Hematopoietic multipotent progenitor cell treated with erythropoietin and hydrocortisone succinate and interleukin-3 and kit ligand, for 8 days (in vitro differentiated cells): Measurements from ENCODE around the gene AGMAT.
"Not testable (repeated sequence)": the region's sequence is repeated elsewhere in the genome, so short reads cannot be mapped to it uniquely, and the experiment has no call there.

ENCODE experiments used
- DNase-seq: peaks from one replicate; pipeline ENCODE4 v3.0.0-alpha.2; 2015

AGMAT gene

DNA sequence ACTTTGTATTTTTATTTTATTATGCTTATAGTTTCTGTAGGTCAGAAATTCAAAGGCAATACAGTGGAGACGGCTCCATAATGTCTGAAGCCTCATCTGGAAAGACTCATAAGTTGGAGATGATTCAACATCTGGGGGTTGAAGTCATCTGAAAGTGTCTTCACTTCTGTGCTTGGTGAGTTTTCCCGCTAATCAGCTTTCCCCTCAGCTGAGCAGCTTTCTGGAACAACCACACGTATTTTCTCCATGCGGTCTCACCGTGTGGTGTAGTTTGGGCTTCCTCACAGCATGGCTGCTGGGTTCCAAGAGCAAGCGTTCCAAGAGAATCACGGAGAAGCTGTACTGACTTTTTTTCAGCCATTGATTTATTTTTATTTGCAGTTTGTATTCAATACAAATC, 24.8 kb upstream of the AGMAT start:
- no peak for DNase-seq

GRCh38 chr1:15605398-15606383, 20.8 kb upstream of the AGMAT start:
- DNase-seq: no peak

GRCh38 chr1:15604400-15604799, 19.5 kb upstream of the AGMAT start:
- not testable (repeated sequence) for DNase-seq

GRCh38 chr1:15603966-15604282, 19.1 kb upstream of the AGMAT start:
- DNase-seq: not testable (repeated sequence)

- peak; percentile 95 for DNase-seq
Measured at GRCh38 chr1:15603050-15603965, 18.5 kb upstream of the AGMAT start.

DNA sequence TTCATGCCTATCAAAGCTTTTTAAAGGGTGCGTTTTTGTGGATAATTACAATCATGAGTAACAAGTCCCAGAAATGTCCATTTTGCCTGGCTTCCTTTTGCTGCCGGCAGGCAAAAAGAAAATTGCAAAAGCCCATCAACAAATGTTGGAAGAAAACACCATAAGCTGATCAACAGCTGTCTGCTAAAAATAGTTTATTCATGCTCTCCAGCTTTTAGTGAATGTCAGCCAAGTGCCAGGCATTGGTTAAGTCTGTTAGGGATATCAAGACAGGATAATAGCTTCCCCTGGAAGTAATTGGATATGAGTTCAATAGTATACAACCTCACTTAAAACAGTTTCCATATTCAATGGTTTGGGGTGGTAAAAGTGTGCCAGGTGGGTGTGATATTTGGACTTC, 13.6 kb upstream of the AGMAT start:
- DNase-seq: no peak

DNA sequence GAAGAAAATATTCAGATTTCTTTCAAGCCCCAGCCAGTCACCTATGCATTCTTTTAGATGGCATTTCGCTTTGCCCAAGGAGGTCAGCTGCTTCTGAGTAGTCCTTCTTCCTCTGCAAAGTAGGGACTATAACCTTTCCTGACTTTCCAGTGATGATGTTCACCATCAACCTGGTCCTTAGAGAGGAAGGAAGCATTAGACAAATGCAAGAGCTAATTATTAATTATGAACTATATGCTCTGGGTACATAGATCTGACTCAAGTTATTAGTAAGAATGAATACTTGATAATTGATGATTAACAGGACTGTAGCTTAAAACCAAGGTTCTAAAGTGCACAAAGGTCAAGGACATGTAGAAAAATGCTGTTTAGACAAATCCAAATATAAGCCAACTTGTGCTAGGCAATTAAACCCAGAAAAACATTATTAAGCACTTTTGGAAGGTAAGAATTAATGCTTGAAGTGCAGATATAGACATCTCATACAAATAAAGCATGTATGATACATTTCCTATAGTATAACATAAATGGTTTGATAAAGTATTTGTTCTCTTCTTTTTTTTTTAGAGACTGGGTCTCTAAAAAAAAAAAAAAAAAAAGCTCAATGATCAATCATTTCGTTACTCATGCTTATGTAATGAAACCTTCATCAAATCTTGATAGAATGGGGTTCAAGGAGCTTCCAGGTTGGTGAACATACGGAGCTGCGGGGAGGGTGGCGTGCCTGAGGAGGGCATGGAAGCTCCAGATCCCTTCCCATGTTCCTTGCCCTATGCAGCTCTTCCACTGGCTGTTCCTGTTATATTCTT, 11.2 kb upstream of the AGMAT start:
- DNase-seq: no peak

GRCh38 chr1:15592285-15592684, 7.4 kb upstream of the AGMAT start:
- no peak for DNase-seq

DNA sequence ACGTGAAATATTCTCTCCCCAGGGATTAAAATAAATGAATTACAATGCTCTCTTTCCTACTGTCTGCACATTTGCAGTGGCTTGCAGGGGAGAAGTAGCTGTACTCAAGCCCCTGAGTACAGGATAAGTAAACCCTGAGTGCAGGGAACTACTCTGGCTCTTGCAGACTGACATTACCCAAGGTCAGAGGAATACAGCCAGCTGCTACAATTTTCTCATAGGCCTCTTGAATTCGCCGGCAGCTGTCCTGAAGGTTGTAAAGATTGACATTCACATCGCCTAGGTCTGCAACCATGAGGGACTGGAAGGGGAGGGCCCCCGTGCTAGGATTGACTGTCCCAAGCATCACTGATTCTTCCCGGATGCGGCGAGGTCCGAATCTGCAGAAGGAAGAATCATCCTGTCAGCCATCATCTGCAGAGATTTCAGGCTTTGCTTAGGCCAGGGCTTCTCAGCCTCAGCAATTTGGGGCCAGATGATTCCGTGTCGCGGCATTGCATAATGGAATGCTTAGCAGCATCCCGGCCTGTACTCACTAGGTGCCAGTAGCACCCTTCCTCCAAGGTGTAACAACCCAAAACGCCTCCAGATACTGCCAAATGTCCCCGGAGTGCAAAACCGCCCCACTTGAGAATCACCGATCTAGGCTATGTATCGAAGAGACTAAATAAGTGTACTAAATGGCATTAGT, 1.7 kb downstream of the AGMAT start:
- DNase-seq: no peak

DNA sequence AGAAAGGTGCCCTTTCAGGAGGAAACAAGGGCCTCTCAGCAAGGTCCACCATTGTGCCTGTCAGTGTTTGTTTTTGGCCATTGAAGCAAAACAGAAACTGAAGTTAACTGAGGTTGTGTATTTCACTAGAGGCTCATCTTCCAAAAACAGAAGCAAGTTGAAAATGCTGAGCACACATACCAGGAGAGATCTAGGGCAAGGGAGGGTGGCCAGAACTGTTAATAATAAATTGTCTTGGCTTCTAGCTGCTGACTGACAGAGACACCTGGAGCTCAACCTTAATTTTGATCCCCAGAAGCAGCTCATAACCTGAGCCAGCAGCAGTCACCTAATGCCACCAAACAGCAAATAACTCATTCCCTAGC, 5.2 kb downstream of the AGMAT start:
- no peak for DNase-seq

GRCh38 chr1:15578921-15579682, 5.7 kb downstream of the AGMAT start:
- DNase-seq: no peak

DNA sequence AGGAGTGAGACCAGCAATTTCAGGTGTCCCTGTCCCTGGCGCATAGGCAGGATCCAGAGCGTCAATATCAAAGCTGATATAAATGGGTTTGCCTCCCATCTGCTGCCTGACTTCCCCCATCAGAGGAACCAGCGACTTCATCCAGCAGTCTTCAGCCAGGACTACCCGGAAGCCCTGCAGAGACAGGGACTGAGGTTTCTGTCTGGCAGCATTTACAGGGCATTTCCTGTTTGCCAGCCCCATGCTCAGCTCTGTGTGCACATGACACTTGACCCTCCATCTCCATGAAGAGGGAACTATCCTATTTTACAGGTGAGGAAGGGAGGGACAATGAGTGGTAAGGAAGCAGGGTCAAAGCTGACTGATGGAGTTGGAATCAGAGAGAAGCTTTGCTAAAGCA, 7.2 kb downstream of the AGMAT start:
- no peak for DNase-seq

GRCh38 chr1:15575549-15576150, 9.2 kb downstream of the AGMAT start:
- DNase-seq: no peak

GRCh38 chr1:15574741-15575140, 10.1 kb downstream of the AGMAT start:
- DNase-seq: no peak

GRCh38 chr1:15573477-15573876, 11.4 kb downstream of the AGMAT start:
- DNase-seq: no peak

DNA sequence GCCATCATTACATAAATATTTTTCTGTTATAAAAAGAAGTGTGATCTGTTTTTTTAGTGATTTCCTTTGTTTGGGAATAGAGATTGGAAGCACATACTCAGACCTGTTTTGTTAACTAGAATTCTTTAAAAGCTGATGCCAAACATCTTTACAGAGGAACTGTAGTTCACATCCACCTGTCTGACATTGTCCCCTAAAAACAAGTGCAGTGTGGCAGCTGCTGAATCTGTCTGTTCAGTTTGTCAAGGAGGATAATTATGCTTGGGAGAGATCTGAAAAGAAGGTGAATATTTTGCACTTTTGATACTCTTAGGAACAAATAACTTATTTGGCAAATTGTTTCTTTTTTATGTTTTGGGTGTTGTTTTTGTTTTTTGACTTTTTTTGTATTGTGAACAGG, 13.6 kb downstream of the AGMAT start:
- no peak for DNase-seq

DNA sequence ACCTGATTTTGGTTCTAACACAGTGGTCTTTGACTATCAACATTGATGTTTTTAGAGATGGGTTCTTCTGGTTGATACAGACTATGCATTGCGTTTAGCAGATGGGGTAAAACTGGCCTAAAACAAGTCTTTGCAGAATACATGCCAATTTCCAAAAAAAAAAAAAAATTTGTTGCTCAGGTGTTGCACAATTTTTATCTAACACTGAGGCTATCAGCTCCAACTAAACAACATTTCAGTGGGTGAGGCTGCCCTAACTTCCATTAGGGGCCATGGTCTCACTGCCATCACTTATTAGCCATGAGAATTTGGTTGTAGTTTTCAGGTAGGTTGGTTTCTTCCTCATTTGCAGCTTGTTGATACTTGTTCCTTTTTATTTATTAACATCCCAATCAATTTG, 14.0 kb downstream of the AGMAT start:
- DNase-seq: no peak

GRCh38 chr1:15568387-15569073, 16.3 kb downstream of the AGMAT start:
- no peak for DNase-seq

DNA sequence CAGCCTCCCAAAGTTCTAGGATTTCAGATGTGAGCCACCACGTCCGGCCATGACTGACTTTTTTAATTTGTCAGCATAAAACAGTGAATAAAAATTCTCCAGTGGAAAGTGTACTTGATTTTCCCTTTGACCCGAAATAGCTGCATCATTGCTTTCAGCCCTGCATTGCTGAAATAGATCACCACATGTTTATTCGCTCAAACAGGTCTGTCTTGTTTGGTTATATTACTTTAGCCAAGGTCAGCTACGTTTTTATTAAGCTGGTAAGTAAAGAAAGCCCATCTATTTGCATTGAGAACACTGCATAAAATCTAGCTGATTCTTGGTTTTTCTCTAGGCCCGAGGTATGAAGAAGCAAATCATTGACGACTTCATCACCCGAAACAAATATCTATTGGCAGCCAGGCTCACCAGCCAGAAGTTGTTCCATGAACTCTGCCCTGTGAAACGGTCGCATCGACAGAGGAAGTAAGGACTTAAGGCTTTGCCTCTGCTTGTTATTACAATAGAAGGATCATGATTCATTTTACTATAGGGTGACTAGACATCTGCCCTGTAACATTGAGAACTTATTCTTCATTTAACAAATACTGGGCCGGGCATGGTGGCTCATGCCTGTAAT, 25.6 kb downstream of the AGMAT start:
- no peak for DNase-seq

DNA sequence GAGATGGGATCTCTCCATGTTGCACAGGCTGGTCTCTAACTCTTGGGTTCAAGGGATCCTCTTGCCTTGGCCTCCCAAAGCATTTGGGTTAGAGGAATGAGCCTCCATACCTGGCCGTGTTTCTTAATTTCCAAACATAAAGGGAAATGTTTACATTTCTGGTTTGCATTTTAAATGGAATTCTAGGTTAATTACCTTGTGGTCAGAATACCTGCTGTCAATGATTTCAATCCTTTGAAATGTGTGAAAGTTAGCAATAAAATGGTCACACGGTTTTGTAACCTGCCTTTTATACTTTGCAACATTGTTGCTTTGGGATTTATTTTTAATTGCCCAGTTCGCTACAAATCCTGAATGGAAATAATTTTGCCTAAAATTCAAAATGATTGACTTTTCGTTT, 26.3 kb downstream of the AGMAT start:
- no peak for DNase-seq
